Keratinocyte (primary cell): ENCODE data around the gene CEP162. TPM values are rescaled to one million over a fixed set of nuclear protein-coding genes. Genes with fewer than 3 reads are reported as not detected.

ENCODE experiments used
- DNase-seq: peaks from one replicate; pipeline ENCODE4 v3.0.0-alpha.2; 2011; ENCODE audit warnings: low read depth, missing footprints, low spot score
- FAIRE-seq: peaks from 2 replicates; lab custom pipeline; 2011; peaks lifted over from hg19 to GRCh38; lab: Jason Lieb, UNC
- H2AFZ ChIP-seq: 2 replicates; pipeline ENCODE4 v1.6.0; 2012; ENCODE audit warnings: low read length, control low read depth, inconsistent platforms; ENCODE audit not compliant: control insufficient read depth
- H3K27ac ChIP-seq: 2 replicates; pipeline ENCODE4 v1.5.1; 2011; ENCODE audit warnings: low read length; ENCODE audit not compliant: control insufficient read depth, insufficient read depth
- H3K27me3 ChIP-seq: 3 replicates; pipeline ENCODE4 v1.6.0; 2011; ENCODE audit warnings: low read length; ENCODE audit not compliant: control insufficient read depth, insufficient read depth; ENCODE audit errors: extremely low read depth
- H3K36me3 ChIP-seq, 2 experiments: 2 replicates in 1 of 2; 3 replicates in 1 of 2; pipeline ENCODE4 v1.5.1; 2011; ENCODE audit warnings: low read length in 2 of 2, mild to moderate bottlenecking in 1 of 2; ENCODE audit not compliant: control insufficient read depth in 2 of 2, insufficient read depth in 2 of 2; ENCODE audit errors: extremely low read depth in 1 of 2
- H3K4me1 ChIP-seq: 3 replicates; pipeline ENCODE4 v1.5.1; 2011; ENCODE audit warnings: low read length; ENCODE audit not compliant: control insufficient read depth, insufficient read depth; ENCODE audit errors: extremely low read depth
- H3K4me2 ChIP-seq: 3 replicates; pipeline ENCODE4 v1.6.0; 2011; ENCODE audit warnings: low read depth, low read length; ENCODE audit not compliant: control insufficient read depth, insufficient read depth; ENCODE audit errors: extremely low read depth
- H3K4me3 ChIP-seq, 3 experiments: fragments of 200-600 bp in 1 of 3; sonication (generic) in 1 of 3; 2 replicates in 2 of 3; 3 replicates in 1 of 3; pipeline ENCODE4 v1.5.1; 2011 to 2016; ENCODE audit warnings: low read length in 3 of 3, mild to moderate bottlenecking in 3 of 3, control low read depth in 2 of 3, inconsistent platforms in 1 of 3, low read depth in 1 of 3, mixed read lengths in 1 of 3, mixed run types in 1 of 3, moderate library complexity in 1 of 3; ENCODE audit not compliant: control insufficient read depth in 2 of 3, insufficient read depth in 2 of 3; ENCODE audit errors: extremely low read depth in 1 of 3
- H3K79me2 ChIP-seq: 2 replicates; pipeline ENCODE4 v1.6.0; 2012; ENCODE audit warnings: low read length; ENCODE audit not compliant: control insufficient read depth, insufficient read depth
- H3K9ac ChIP-seq: 3 replicates; pipeline ENCODE4 v1.6.0; 2011; ENCODE audit warnings: low read length; ENCODE audit not compliant: control insufficient read depth, insufficient read depth; ENCODE audit errors: extremely low read depth
- H3K9me1 ChIP-seq: 3 replicates; pipeline ENCODE4 v1.6.0; 2011; ENCODE audit warnings: low read length; ENCODE audit not compliant: control insufficient read depth, insufficient read depth; ENCODE audit errors: extremely low read depth
- H3K9me3 ChIP-seq: 2 replicates; pipeline ENCODE4 v1.5.1; 2012; ENCODE audit warnings: low read depth, low read length; ENCODE audit not compliant: control insufficient read depth
- H4K20me1 ChIP-seq: 3 replicates; pipeline ENCODE4 v1.6.0; 2011; ENCODE audit warnings: low read length; ENCODE audit not compliant: control insufficient read depth, insufficient read depth; ENCODE audit errors: extremely low read depth
- EZH2 ChIP-seq: IDR thresholded peaks from one replicate; pipeline ENCODE4 v1.6.1; 2012; ENCODE audit warnings: inconsistent platforms, mild to moderate bottlenecking, low read length, moderate library complexity
- dilution Hi-C: fragments of 300-500 bp; cut with MboI; formaldehyde crosslinking; loops from one replicate; pipeline ENCODE4 v1.7.0; 2020; ENCODE audit warnings: low sequenced_read_pairs; ENCODE audit not compliant: extremely low pct_ligation_motif_present
- polyA plus RNA-seq, 5 experiments: library from polyadenylated mRNA; depleted of rRNA in 3 of 5; stranded (reverse) in 3 of 5; stranded (forward) in 1 of 5; unstranded in 1 of 5; fragments of >200 nt; gene quantifications; 1 replicate in 1 of 5; 2 replicates in 3 of 5; 3 replicates in 1 of 5; pipeline versions ENCODE4 v1.2.1 to v1.2.3, GENCODE V29; 2011 to 2012; ENCODE audit warnings: missing spikeins in 2 of 5, low read depth in 1 of 5, low replicate concordance in 1 of 5
- TF ChIP-seq, protein P1 (sequence below), 3 experiments: IDR thresholded peaks in 1 of 3; conservative IDR thresholded peaks in 1 of 3; optimal IDR thresholded peaks in 1 of 3; 2 replicates in 2 of 3; 3 replicates in 1 of 3; pipeline versions ENCODE3 to v1.5.1; 2011; ENCODE audit warnings: low read length in 3 of 3, mild to moderate bottlenecking in 3 of 3, moderate library complexity in 2 of 3, control low read depth in 1 of 3, inconsistent platforms in 1 of 3; ENCODE audit not compliant: insufficient read depth in 2 of 3; ENCODE audit errors: extremely low read depth in 1 of 3

CEP162 gene
- polyA plus RNA-seq, 1 donor (not counting 4 experiments of a cell fraction or from before 2014, with no cell fraction given): 2.6 TPM

DNA sequence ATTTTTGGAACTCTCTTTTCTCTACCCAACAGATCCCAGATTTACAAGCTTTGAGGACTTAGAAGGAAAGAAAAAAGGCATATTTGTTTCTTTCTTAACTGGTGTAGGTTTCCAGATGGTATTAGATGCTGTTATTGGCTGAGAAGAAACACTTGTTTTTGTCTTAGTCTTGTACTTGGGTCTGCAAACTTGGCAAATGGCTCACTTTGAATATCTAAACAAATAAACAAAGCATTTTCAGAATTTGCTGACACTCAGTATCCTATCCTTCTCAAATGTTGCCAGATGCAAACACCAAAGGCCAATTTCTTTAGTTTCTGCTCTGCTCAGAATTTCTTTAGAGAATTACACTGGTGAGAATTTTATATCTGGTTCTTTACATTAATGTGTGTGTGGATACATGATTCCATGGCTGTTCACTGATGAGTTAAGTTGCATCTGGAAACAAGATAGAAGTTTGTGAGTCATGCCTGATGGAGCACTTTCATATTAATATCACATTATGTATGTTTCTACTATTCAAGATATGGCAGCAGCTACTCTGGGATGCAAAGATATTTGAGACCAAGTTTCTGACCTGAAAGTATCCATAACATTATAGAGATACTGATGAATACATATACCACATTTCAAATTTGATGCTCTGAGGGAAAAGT is 43.7 kb upstream of the CEP162 start:
- Histone ChIP-seq H3K4me2 (no peak overlapping the region), H3K36me3 (no peaks in the 10 kb centered on the region), H3K9me3 (no peaks in the 10 kb centered on the region), H3K79me2 (no peaks in the 10 kb centered on the region), H4K20me1 (no peaks in the 10 kb centered on the region), H3K9ac (no peak overlapping the region), H3K27ac (no peak overlapping the region), H2AFZ (no peak overlapping the region), H3K9me1 (no peaks in the 10 kb centered on the region), H3K27me3 (no peaks in the 10 kb centered on the region), H3K4me1 (no peaks in the 10 kb centered on the region), H3K4me3 (no peak overlapping the region)
- FAIRE-seq: no peak
- TF ChIP-seq EZH2: no peak
- TF ChIP-seq, protein P1, sequence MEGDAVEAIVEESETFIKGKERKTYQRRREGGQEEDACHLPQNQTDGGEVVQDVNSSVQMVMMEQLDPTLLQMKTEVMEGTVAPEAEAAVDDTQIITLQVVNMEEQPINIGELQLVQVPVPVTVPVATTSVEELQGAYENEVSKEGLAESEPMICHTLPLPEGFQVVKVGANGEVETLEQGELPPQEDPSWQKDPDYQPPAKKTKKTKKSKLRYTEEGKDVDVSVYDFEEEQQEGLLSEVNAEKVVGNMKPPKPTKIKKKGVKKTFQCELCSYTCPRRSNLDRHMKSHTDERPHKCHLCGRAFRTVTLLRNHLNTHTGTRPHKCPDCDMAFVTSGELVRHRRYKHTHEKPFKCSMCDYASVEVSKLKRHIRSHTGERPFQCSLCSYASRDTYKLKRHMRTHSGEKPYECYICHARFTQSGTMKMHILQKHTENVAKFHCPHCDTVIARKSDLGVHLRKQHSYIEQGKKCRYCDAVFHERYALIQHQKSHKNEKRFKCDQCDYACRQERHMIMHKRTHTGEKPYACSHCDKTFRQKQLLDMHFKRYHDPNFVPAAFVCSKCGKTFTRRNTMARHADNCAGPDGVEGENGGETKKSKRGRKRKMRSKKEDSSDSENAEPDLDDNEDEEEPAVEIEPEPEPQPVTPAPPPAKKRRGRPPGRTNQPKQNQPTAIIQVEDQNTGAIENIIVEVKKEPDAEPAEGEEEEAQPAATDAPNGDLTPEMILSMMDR (optimal IDR thresholded peaks at IDR 0.05 in 1 of 3, IDR thresholded peaks at IDR 0.05 in 1 of 3, conservative IDR thresholded peaks at IDR 0.05 in 1 of 3; ENCODE audit: extremely low read depth in 1 of 3, insufficient read depth in 2 of 3, low read length in 3 of 3): no peak
- dilution Hi-C loops: no loop called here
- no peak for DNase-seq

DNA sequence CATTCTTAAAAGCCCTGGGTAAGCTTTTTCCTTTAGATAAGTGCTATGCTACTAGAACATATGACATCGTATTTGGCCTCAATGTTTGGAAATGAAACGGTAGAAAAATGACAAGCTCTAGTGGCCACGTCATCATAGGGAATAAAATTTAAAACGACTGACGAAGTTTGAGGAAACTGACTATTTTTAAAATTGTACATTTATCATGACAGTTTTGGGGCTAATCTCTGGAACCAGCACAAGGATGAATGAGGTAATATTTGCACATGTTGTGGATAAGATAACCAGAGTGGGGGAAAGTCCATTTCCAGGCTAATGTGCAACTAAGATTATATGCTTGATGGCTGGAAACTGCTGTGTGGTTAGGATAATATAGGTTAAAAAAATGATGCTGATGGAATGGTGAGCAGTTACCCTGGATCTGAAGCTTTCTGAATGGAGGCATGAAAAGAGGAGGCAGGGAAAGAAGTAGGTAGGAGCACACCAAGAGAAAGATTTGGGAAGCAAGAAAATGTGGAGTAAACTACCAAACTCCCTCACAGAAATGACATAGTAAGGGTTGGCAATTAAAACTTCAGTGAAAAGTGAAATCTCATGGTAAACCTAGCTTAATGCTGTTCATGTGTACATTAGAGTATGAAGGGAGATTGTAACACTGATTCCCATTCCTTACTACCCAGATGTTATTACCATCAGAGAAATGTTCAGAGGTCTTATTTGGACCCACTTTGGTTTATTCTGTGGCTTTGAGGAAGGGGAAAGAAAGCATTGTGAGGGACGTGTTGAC is 42.7 kb upstream of the CEP162 start:
- DNase-seq (no peak), FAIRE-seq (no peak)
- Histone ChIP-seq H2AFZ (no peak overlapping the region), H3K9me1 (no peaks in the 10 kb centered on the region), H3K9ac (no peak overlapping the region), H3K4me2 (no peak overlapping the region), H3K9me3 (no peaks in the 10 kb centered on the region), H3K36me3 (no peaks in the 10 kb centered on the region), H3K27ac (no peak overlapping the region), H3K4me1 (no peaks in the 10 kb centered on the region), H3K79me2 (no peaks in the 10 kb centered on the region), H4K20me1 (no peaks in the 10 kb centered on the region), H3K27me3 (no peaks in the 10 kb centered on the region), H3K4me3 (no peak overlapping the region)
- TF ChIP-seq, protein P1 (optimal IDR thresholded peaks at IDR 0.05 in 1 of 3, IDR thresholded peaks at IDR 0.05 in 1 of 3, conservative IDR thresholded peaks at IDR 0.05 in 1 of 3; ENCODE audit: extremely low read depth in 1 of 3, insufficient read depth in 2 of 3, low read length in 3 of 3): no peak
- TF ChIP-seq EZH2: no peak
- dilution Hi-C loops: no loop called here
